Epithelial cell of esophagus (primary cell): ENCODE results near the gene RXRA.

ENCODE experiments used
- DNase-seq: peaks from one replicate; pipeline ENCODE4 v3.0.0; 2010; ENCODE audit warnings: low read depth
- H3K4me3 ChIP-seq: 2 replicates; pipeline ENCODE4 v1.5.1; 2011; ENCODE audit warnings: mild to moderate bottlenecking, low read length, control low read depth
- TF ChIP-seq, protein P1 (sequence below): IDR thresholded peaks from 2 replicates; pipeline ENCODE4 v1.5.1; 2011; ENCODE audit warnings: low read depth, mild to moderate bottlenecking, low read length, control low read depth, inconsistent platforms; ENCODE audit not compliant: insufficient read depth; ENCODE audit errors: missing control alignments

RXRA gene

DNA sequence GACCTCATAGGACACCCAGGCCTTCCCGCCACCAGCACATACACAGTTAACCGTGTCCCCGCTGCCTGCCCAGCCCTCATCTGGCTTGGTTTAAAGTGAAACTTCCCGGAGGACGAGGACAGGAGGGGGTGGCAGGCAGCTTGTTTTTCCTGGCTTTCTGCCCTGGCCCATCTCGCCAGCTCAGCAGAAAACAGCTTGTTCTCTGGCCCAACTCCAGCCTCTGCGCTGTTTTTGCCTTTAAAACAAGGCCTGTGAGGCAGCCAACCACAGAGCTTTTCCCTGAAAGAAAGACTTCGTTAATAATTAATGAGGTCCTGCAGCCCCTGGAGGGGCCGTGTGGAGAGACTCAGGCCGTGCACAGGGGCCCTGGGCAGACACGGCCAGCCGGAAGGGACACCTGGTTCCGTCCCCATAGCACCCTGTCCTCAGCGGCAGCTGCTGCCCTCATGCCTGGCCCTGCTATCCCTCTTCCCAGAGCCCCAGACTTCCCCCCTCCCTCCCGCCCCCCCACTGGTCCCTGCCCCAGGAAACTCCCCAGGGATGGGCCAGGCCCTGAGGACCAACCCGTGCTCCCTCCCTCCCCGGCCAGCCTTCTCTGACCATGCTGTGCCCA is 108.7 kb downstream of the RXRA start:
- no peak overlapping the region for H3K4me3 ChIP-seq
- TF ChIP-seq, protein P1, sequence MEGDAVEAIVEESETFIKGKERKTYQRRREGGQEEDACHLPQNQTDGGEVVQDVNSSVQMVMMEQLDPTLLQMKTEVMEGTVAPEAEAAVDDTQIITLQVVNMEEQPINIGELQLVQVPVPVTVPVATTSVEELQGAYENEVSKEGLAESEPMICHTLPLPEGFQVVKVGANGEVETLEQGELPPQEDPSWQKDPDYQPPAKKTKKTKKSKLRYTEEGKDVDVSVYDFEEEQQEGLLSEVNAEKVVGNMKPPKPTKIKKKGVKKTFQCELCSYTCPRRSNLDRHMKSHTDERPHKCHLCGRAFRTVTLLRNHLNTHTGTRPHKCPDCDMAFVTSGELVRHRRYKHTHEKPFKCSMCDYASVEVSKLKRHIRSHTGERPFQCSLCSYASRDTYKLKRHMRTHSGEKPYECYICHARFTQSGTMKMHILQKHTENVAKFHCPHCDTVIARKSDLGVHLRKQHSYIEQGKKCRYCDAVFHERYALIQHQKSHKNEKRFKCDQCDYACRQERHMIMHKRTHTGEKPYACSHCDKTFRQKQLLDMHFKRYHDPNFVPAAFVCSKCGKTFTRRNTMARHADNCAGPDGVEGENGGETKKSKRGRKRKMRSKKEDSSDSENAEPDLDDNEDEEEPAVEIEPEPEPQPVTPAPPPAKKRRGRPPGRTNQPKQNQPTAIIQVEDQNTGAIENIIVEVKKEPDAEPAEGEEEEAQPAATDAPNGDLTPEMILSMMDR = no peak
- DNase-seq = peak; percentile 88

DNA sequence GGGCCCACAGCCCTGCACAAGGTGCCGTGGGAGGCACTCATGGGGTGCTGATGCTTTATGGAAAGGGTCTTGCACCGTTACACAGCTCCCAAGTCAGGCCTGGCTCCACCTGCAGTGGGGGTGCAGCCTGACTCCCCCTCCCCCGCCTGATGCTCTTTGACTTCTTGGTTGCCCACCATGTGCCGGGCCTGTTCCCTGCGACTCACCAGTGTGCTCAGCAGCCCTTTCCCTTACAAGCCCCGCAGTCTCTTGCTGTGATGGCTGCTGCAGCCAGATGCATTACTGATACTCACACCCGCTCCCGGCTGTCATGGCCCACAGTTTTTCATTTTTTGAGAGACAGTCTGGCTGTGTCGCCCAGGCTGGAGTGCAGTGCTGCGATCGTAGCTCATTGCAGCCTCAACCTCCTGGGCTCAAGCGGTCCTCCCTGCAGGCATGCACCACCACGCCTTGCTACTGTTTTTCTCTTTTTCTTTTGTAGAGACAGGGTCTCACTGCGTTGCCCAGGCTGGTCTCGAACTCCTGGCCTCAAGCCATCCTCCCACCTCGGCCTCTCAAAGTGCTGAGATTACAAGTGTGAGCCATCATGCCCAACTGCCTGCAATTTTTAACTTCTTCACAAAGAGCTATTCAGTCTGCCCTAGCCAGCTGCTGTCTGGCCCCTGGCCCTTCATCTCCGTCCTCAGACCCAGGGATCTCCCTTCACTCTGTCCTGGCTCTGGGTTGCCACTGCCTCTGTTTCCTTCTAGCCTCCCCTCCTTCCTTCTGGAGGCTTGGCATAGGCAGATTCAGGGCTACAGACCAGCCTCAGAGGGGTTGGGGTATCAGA is 109.5 kb downstream of the RXRA start:
- no peak overlapping the region for H3K4me3 ChIP-seq
- no peak for DNase-seq
- TF ChIP-seq, protein P1 = no peak

DNA sequence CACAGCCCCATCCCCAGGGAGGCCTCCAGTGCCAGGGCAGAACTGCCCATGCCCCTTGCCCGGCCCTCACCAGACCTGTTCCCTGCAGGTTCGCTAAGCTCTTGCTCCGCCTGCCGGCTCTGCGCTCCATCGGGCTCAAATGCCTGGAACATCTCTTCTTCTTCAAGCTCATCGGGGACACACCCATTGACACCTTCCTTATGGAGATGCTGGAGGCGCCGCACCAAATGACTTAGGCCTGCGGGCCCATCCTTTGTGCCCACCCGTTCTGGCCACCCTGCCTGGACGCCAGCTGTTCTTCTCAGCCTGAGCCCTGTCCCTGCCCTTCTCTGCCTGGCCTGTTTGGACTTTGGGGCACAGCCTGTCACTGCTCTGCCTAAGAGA is 110.1 kb downstream of the RXRA start:
- H3K4me3 ChIP-seq = no peak overlapping the region
- TF ChIP-seq, protein P1 = no peak
- DNase-seq = no peak

DNA sequence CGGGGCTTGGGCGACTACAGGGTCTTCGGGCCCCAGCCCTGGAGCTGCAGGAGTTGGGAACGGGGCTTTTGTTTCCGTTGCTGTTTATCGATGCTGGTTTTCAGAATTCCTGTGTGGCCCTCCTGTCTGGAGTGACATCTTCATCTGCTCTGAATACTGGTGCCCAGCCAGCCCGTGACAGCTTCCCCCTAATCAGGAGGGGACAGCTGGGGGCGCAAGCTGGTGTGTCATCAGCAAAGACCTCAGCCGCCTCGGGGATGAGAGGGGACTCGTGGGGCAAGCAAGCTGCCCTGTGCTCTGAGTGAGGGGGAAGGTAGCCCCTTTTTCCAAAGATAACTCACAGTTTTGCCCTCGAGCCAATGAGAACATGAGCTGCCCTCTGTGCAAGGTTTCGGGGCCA is 110.7 kb downstream of the RXRA start:
- TF ChIP-seq, protein P1 = no peak
- DNase-seq = no peak
- H3K4me3 ChIP-seq = no peak overlapping the region

DNA sequence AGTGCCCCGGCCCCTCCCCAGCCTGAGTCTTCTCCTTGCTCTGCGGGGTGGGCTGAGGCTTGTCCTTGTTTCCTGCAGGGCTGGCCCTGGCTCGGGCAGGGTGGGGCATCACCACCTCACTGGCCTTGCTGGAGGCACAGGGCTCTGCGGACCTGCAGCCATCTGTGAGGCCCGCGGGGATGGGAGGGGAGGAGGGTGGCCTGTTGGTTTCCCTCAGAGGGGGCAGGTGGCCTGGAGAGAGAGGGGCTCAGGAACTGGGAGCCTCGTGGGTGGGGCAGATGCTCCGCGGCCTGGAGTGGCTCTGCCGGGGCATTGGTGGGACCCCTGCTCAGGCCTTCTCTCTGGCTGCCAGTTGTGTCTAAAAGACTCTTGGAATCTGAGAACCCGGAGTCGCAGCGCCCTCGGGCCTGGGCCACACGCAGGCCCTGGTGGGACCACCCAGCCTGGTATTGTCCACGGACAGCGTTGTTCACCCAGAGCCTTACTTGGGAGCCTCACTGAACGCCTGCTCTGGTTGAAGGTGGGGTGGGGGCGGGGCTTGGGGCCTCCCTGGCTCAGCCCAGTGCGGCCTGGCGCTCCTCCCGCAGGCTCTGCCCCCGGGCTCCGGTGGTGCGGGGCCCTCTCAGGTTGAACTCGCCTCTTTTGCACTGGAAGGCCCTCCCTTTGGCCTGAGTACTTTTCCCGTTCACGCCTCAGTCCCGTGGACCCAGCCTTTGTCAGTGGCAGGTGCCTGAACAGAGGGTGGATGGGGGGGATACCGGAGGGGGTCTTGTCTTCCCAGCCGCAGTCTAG is 111.3 kb downstream of the RXRA start:
- H3K4me3 ChIP-seq = no peak overlapping the region
- no peak for DNase-seq
- TF ChIP-seq, protein P1 = no peak

DNA sequence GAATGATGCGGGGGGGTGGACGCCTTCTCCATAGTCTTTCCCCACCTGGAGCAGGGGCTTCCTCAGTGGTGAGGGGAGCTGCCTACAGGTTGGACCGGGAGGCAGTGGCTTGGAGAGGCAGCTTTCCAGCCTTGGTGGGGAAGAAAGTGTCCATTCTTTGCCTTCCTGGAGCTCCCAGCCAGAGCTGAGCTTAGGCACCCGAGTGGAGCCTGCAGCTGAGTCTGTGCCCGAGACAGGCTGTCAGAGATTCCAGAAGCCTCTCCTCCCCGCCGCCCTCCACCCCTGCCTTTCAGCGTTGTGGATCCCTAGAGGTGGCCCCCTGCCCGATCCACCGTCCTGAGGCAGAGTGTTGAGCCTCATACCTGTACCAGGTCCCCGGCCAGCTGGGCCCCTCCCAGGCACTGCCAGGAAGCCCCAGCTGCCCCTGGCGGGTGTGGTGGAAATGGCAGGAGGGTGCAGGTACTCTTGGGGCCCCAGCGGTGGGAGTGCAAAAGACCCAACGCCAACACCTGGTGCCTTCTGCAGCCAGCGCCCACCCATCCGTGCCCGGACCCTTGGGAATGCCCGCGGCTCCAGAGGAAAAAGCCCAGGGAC is 112.0 kb downstream of the RXRA start:
- TF ChIP-seq, protein P1 = peak; percentile 55
- no peak overlapping the region for H3K4me3 ChIP-seq
- DNase-seq = peak; percentile 33
